ENCODE data around the gene GTF2E1. TPM values are rescaled to one million over a fixed set of nuclear protein-coding genes. Genes with fewer than 3 reads are reported as not detected.

Gene GTF2E1
- total RNA-seq, 1 donor from 2014 or later, result 31.2 TPM

- TF ChIP-seq, protein P1, sequence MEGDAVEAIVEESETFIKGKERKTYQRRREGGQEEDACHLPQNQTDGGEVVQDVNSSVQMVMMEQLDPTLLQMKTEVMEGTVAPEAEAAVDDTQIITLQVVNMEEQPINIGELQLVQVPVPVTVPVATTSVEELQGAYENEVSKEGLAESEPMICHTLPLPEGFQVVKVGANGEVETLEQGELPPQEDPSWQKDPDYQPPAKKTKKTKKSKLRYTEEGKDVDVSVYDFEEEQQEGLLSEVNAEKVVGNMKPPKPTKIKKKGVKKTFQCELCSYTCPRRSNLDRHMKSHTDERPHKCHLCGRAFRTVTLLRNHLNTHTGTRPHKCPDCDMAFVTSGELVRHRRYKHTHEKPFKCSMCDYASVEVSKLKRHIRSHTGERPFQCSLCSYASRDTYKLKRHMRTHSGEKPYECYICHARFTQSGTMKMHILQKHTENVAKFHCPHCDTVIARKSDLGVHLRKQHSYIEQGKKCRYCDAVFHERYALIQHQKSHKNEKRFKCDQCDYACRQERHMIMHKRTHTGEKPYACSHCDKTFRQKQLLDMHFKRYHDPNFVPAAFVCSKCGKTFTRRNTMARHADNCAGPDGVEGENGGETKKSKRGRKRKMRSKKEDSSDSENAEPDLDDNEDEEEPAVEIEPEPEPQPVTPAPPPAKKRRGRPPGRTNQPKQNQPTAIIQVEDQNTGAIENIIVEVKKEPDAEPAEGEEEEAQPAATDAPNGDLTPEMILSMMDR (IDR thresholded peaks at IDR 0.05; ENCODE audit: unreplicated experiment), result no peak
- no peak for DNase-seq (ENCODE audit: low spot score, unreplicated experiment)
- Mint-ChIP-seq H3K4me3 (ENCODE audit: low read depth) (no peak overlapping the region), H3K4me1 (ENCODE audit: low read depth) (peaks cover 3% of the 10 kb centered on the region), H3K27ac (no peak overlapping the region), H3K27me3 (no peaks in the 10 kb centered on the region), H3K36me3 (ENCODE audit: insufficient read depth) (no peaks in the 10 kb centered on the region), H3K9me3 (ENCODE audit: low read depth) (no peaks in the 10 kb centered on the region)
These were observed 60.4 kb downstream of the GTF2E1 start for GRCh38 chr3:120802916-120803315.

GRCh38 chr3:120816728-120817127 lies 74.2 kb downstream of the GTF2E1 start:
- DNase-seq (ENCODE audit: low spot score, unreplicated experiment), result no peak
- Mint-ChIP-seq H3K9me3 (ENCODE audit: low read depth) (no peaks in the 10 kb centered on the region), H3K4me3 (ENCODE audit: low read depth) (no peak overlapping the region), H3K36me3 (ENCODE audit: insufficient read depth) (no peaks in the 10 kb centered on the region), H3K27ac (no peak overlapping the region), H3K4me1 (ENCODE audit: low read depth) (peaks cover 7% of the 10 kb centered on the region), H3K27me3 (no peaks in the 10 kb centered on the region)
- TF ChIP-seq, protein P1 (IDR thresholded peaks at IDR 0.05; ENCODE audit: unreplicated experiment), result no peak

DNA sequence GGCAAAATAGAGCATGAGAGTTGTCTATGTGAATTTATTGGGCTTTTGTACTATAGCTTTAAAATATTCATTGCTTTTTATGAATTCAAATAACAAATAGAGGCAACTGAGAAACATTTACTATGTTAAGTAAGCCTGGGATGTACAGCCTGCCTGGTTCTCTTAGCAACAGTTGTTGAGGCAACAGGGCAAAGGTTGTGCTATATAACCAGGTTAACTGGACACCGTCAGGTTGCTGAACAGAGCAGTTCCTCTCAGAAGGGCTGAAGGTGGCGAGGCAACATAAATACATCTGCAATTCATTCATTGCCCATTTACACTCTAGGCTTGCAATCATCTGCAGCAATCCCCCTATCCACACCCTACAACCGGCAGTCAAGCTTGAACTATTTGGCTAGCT lies 78.2 kb downstream of the GTF2E1 start:
- no peaks in the 10 kb centered on the region for H3K36me3 Mint-ChIP-seq (ENCODE audit: insufficient read depth)
- H3K4me3 Mint-ChIP-seq (ENCODE audit: low read depth), result no peak overlapping the region
- no peaks in the 10 kb centered on the region for H3K27me3 Mint-ChIP-seq
- no peaks in the 10 kb centered on the region for H3K9me3 Mint-ChIP-seq (ENCODE audit: low read depth)
- no peak overlapping the region for H3K27ac Mint-ChIP-seq
- DNase-seq (ENCODE audit: low spot score, unreplicated experiment), result no peak
- TF ChIP-seq, protein P1 (IDR thresholded peaks at IDR 0.05; ENCODE audit: unreplicated experiment), result no peak
- H3K4me1 Mint-ChIP-seq (ENCODE audit: low read depth), result peaks cover 13% of the 10 kb centered on the region

DNA sequence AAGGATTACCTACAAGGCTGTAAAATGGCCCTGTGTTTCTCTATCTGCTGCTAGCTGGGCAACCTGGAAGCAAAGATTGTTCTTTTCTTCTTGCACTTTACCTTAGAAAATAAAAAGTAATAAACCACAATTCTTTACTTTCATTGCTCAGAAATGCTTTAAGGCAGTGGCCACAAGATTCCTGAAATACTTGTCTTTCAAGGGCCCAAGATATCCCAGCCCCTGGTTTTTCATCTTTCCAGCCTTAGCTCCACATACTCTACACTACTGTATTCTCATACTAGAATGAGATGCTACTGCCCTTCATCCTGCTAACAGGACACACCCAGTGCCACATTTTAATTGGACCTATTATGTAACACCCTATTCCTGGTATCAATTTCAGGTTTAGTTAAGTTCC lies 78.9 kb downstream of the GTF2E1 start:
- Mint-ChIP-seq H3K27me3 (no peaks in the 10 kb centered on the region), H3K9me3 (ENCODE audit: low read depth) (no peaks in the 10 kb centered on the region), H3K27ac (no peak overlapping the region), H3K4me1 (ENCODE audit: low read depth) (peaks cover 13% of the 10 kb centered on the region), H3K4me3 (ENCODE audit: low read depth) (no peak overlapping the region), H3K36me3 (ENCODE audit: insufficient read depth) (no peaks in the 10 kb centered on the region)
- no peak for DNase-seq (ENCODE audit: low spot score, unreplicated experiment)
- TF ChIP-seq, protein P1 (IDR thresholded peaks at IDR 0.05; ENCODE audit: unreplicated experiment), result no peak

GRCh38 chr3:120823156-120823555 lies 80.6 kb downstream of the GTF2E1 start:
- TF ChIP-seq, protein P1 (IDR thresholded peaks at IDR 0.05; ENCODE audit: unreplicated experiment), result no peak
- H3K36me3 Mint-ChIP-seq (ENCODE audit: insufficient read depth), result no peaks in the 10 kb centered on the region
- DNase-seq (ENCODE audit: low spot score, unreplicated experiment), result no peak
- no peaks in the 10 kb centered on the region for H3K27me3 Mint-ChIP-seq
- peaks cover 13% of the 10 kb centered on the region for H3K4me1 Mint-ChIP-seq (ENCODE audit: low read depth)
- no peak overlapping the region for H3K4me3 Mint-ChIP-seq (ENCODE audit: low read depth)
- no peak overlapping the region for H3K27ac Mint-ChIP-seq
- no peaks in the 10 kb centered on the region for H3K9me3 Mint-ChIP-seq (ENCODE audit: low read depth)

Data from progenitor cell of endocrine pancreas (in vitro differentiated cells).